GM12878 (cell line): Measurements from ENCODE around the gene SPAAR. TPM values are rescaled to one million over a fixed set of nuclear protein-coding genes. Genes with fewer than 3 reads are reported as not detected.

Source experiments
- ATAC-seq: fragments of 200-7000 bp; cut with Tn5 transposase; 3 replicates; pipeline ENCODE4 v1.9.1; 2020; ENCODE audit warnings: mild to moderate bottlenecking, moderate library complexity
- BruUV-seq: library from RNA; stranded (reverse); fragments of 400-500 nt; replicated peaks from 2 replicates; lab custom pipeline; 2021; lab: Mats Ljungman, UMichigan
- CTCF ChIA-PET: fragments of 300-600 bp; sonication (Branson Sonifier 250); formaldehyde crosslinking; extraction: SDS; loops from one replicate; lab custom pipeline; 2021; ENCODE audit warnings: inconsistent platforms; lab: Yijun Ruan, JAX
- POLR2A ChIA-PET: fragments of 350-600 bp; formaldehyde crosslinking; extraction: SDS; loops from one replicate; lab custom pipeline; 2021; ENCODE audit warnings: inconsistent platforms; lab: Charles Lee
- RAD21 ChIA-PET: fragments of 300-600 bp; sonication (Branson Sonifier 250); formaldehyde crosslinking; loops from one replicate; lab custom pipeline; 2023; ENCODE audit warnings: antibody characterized with exemption; ENCODE audit not compliant: unreplicated experiment; lab: Charles Lee
- SMC1A ChIA-PET: fragments of 300-600 bp; sonication (Branson Sonifier 250); formaldehyde crosslinking; loops from one replicate; lab custom pipeline; 2023; ENCODE audit not compliant: unreplicated experiment, uncharacterized antibody; lab: Charles Lee
- DNase-seq: peaks from one replicate; pipeline ENCODE4 v3.0.0-alpha.2; 2011; ENCODE audit warnings: low read depth, low spot score
- FAIRE-seq: peaks from 3 replicates; lab custom pipeline; 2011; peaks lifted over from hg19 to GRCh38; lab: Jason Lieb, UNC
- H2AFZ ChIP-seq: 2 replicates; pipeline ENCODE4 v1.6.0; 2011; ENCODE audit warnings: low read depth, low read length, control low read depth; ENCODE audit not compliant: control insufficient read depth
- H3K27ac ChIP-seq: 2 replicates; pipeline ENCODE4 v1.5.1; 2011; ENCODE audit warnings: control low read depth; ENCODE audit not compliant: control insufficient read depth, insufficient read depth
- H3K27me3 ChIP-seq, 2 experiments: replicated peaks in 1 of 2; 2 replicates each; pipeline versions ENCODE4 v1.6.0 to v1.6.1; 2011; ENCODE audit warnings: low read length in 1 of 2; ENCODE audit not compliant: control insufficient read depth in 2 of 2, insufficient read depth in 2 of 2
- H3K36me3 ChIP-seq, 2 experiments: 2 replicates each; pipeline ENCODE4 v1.5.1; 2011; ENCODE audit warnings: low read length in 1 of 2; ENCODE audit not compliant: control insufficient read depth in 2 of 2, insufficient read depth in 2 of 2
- H3K4me1 ChIP-seq: 2 replicates; pipeline ENCODE4 v1.6.1; 2011; ENCODE audit warnings: mild to moderate bottlenecking, low read length, moderate library complexity, mixed read lengths; ENCODE audit not compliant: control insufficient read depth, insufficient read depth
- H3K4me2 ChIP-seq: 2 replicates; pipeline ENCODE4 v1.6.0; 2011; ENCODE audit warnings: control low read depth; ENCODE audit not compliant: control insufficient read depth, insufficient read depth
- H3K4me3 ChIP-seq: fragments of 200-600 bp; sonication (generic); 2 replicates; pipeline ENCODE4 v1.5.1; 2016
- H3K79me2 ChIP-seq: 2 replicates; pipeline ENCODE4 v1.6.0; 2011; ENCODE audit warnings: low read length; ENCODE audit not compliant: control insufficient read depth, insufficient read depth
- H3K9ac ChIP-seq: 2 replicates; pipeline ENCODE4 v1.8.0; 2011; ENCODE audit warnings: low read length, control low read depth, mixed read lengths; ENCODE audit not compliant: control insufficient read depth, insufficient read depth
- H3K9me3 ChIP-seq: replicated peaks from 3 replicates; pipeline ENCODE4 v1.5.1; 2011; ENCODE audit warnings: mild to moderate bottlenecking, low read length; ENCODE audit not compliant: control insufficient read depth, insufficient read depth
- H4K20me1 ChIP-seq: 2 replicates; pipeline ENCODE4 v1.6.0; 2011; ENCODE audit not compliant: control insufficient read depth, insufficient read depth
- CEBPB ChIP-seq, 2 experiments: fragments of 150-350 bp in 1 of 2; IDR thresholded peaks; 2 replicates each; pipeline ENCODE4 v1.6.1; 2012 to 2014; ENCODE audit warnings: low read depth in 2 of 2, low read length in 2 of 2, borderline replicate concordance in 1 of 2, inconsistent platforms in 1 of 2
- FOXM1 ChIP-seq: IDR thresholded peaks from 2 replicates; pipeline ENCODE4 v1.6.1; 2012; ENCODE audit warnings: low read depth, mild to moderate bottlenecking, inconsistent platforms, low read length, moderate library complexity
- HDAC2 ChIP-seq: fragments of 200-600 bp; sonication (generic); IDR thresholded peaks from 2 replicates; pipeline ENCODE4 v1.6.1; 2017
- IRF5 ChIP-seq: fragments of 450-650 bp; IDR thresholded peaks from 2 replicates; pipeline ENCODE4 v1.6.1; 2017; ENCODE audit warnings: borderline replicate concordance
- MEF2B ChIP-seq: fragments of 450-650 bp; IDR thresholded peaks from 2 replicates; pipeline ENCODE4 v1.6.1; 2018; ENCODE audit warnings: mild to moderate bottlenecking, moderate library complexity; ENCODE audit not compliant: partially characterized antibody, poor library complexity, severe bottlenecking
- NFYA ChIP-seq: IDR thresholded peaks from 2 replicates; pipeline ENCODE4 v1.6.1; 2011; ENCODE audit warnings: low read depth, mild to moderate bottlenecking, low read length, improper control_type of control experiment, borderline replicate concordance
- NFYB ChIP-seq: IDR thresholded peaks from 2 replicates; pipeline ENCODE4 v1.6.1; 2011; ENCODE audit warnings: low read depth, mild to moderate bottlenecking, low read length, improper control_type of control experiment, moderate library complexity; ENCODE audit not compliant: insufficient read depth
- PAX5 ChIP-seq: IDR thresholded peaks from 2 replicates; pipeline ENCODE4 v1.6.1; 2011; ENCODE audit warnings: low read depth, low read length, borderline replicate concordance
- SMARCA5 ChIP-seq: fragments of 450-650 bp; IDR thresholded peaks from 2 replicates; pipeline ENCODE4 v1.6.1; 2017; ENCODE audit warnings: mild to moderate bottlenecking
- TCF12 ChIP-seq: IDR thresholded peaks from 2 replicates; pipeline ENCODE4 v1.6.1; 2011; ENCODE audit warnings: low read depth, mild to moderate bottlenecking, low read length
- WGBS: methylation state at CpG from one replicate; pipeline ENCODE4 v1.1.6; 2016; ENCODE audit warnings: low lambda C conversion rate; ENCODE audit not compliant: insufficient replicate concordance, insufficient coverage; ENCODE audit errors: missing lambda C conversion rate; 5-methylcytosine and 5-hydroxymethylcytosine counted together
- in situ Hi-C: fragments of 300-500 bp; cut with MboI; formaldehyde crosslinking; loops from 9 replicates; pipeline ENCODE4 v1.14.3; 2018; ENCODE audit warnings: mixed read lengths
- intact Hi-C: fragments of 100-400 bp; cut with micrococcal nuclease; formaldehyde crosslinking; loops from one replicate; pipeline ENCODE4 v1.14.2; 2022; ENCODE audit not compliant: unreplicated experiment
- polyA plus RNA-seq, 11 experiments: library from polyadenylated mRNA; depleted of rRNA in 4 of 11; unstranded in 6 of 11; stranded (reverse) in 5 of 11; fragments of >200 nt; fragmentation: Nextera tagmentation in 4 of 11; fragmentation: Illumina TruSeq in 1 of 11; extraction: Ambion mirVana in 4 of 11; extraction: Trizol in 1 of 11; gene quantifications; 1 replicate in 1 of 11; 2 replicates in 10 of 11; pipeline versions ENCODE4 v1.2.1 to v1.2.3, GENCODE V29; 2011 to 2016; ENCODE audit warnings: inconsistent platforms in 2 of 11, missing spikeins in 2 of 11, low read depth in 1 of 11
- total RNA-seq, 4 experiments: library from RNA; depleted of rRNA in 3 of 4; stranded (reverse); fragments of >200 nt in 3 of 4; fragmentation: Illumina TruSeq in 1 of 4; extraction: Trizol in 1 of 4; gene quantifications; 2 replicates each; pipeline versions ENCODE4 v1.2.1 to v1.2.3, GENCODE V29; 2013 to 2021
- TF ChIP-seq, protein P1 (sequence below): IDR thresholded peaks from 2 replicates; pipeline ENCODE4 v1.6.1; 2011; ENCODE audit warnings: borderline replicate concordance, low read depth, mild to moderate bottlenecking, moderate library complexity, low read length; ENCODE audit not compliant: insufficient read depth, poor library complexity, severe bottlenecking

Gene SPAAR
- total and polyA plus RNA-seq, 10 of the 15 experiments (the other 5 are each of a cell fraction or from before 2014, with no cell fraction given): not detected

DNA sequence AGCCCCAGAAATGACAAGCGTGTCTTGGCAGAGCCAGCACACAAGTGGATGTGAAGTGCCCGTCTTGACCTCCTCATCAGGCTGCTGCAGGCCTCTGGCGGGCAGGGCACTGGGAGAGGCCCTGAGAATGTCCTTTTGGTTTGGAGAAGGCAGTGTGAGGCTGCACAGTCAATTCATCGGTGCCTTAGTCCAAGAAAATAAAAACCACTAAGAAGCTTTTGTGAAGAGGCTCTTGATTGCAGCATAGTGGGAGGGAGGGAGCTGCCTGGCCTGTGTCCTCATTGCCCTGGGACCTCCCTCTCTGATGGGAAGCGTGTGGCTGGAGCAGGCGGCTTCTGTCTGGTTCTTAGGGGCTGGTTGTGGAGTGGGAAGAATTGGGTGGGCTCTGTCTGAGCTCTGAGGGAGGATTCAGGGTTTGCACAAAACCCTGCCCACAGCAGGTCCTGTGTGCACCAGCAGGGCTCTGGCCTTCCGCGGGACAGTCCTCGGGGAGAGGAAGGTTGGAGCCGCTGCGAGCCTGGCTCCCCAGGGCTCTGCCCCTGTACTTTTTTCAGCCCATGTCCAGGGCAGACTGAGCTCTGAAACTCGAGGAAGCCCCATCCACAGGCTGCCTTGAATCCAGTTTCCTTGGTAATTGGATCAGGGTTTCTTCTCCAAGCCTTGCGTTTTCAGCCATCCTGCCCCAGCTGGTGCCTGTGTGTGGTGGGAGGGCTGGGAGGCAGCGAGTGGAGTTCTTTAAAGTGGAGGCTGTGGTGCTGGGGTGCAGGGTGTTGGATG, 2.2 kb upstream of the SPAAR start:
- H3K4me2 ChIP-seq: no peak overlapping the region
- no peak for TF ChIP-seq CEBPB (IDR thresholded peaks at IDR 0.05; ENCODE audit: borderline replicate concordance in 1 of 2, low read depth in 2 of 2, low read length in 2 of 2)
- TF ChIP-seq IRF5: no peak
- no peak for TF ChIP-seq FOXM1
- TF ChIP-seq SMARCA5: no peak
- TF ChIP-seq, protein P1, sequence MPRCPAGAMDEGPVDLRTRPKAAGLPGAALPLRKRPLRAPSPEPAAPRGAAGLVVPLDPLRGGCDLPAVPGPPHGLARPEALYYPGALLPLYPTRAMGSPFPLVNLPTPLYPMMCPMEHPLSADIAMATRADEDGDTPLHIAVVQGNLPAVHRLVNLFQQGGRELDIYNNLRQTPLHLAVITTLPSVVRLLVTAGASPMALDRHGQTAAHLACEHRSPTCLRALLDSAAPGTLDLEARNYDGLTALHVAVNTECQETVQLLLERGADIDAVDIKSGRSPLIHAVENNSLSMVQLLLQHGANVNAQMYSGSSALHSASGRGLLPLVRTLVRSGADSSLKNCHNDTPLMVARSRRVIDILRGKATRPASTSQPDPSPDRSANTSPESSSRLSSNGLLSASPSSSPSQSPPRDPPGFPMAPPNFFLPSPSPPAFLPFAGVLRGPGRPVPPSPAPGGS: no peak
- no peak for TF ChIP-seq PAX5
- no peak for TF ChIP-seq MEF2B
- TF ChIP-seq TCF12: no peak
- no peak for TF ChIP-seq NFYB
- no peak for TF ChIP-seq NFYA
- no peak for TF ChIP-seq HDAC2
- no peaks in the 10 kb centered on the region for H3K9me3 ChIP-seq
- H3K79me2 ChIP-seq: no peaks in the 10 kb centered on the region
- no peak for ATAC-seq
- DNase-seq: no peak
- no peak overlapping the region for H3K4me3 ChIP-seq
- H3K36me3 ChIP-seq: no peaks in the 10 kb centered on the region
- RAD21 ChIA-PET: no interaction called here
- no peak overlapping the region for H3K27ac ChIP-seq
- FAIRE-seq: no peak
- peaks cover 0 to 1% of the 10 kb centered on the region in 2 experiments; a peak in 2 of 4 replicates for H3K27me3 ChIP-seq
- H2AFZ ChIP-seq: no peak overlapping the region
- SMC1A ChIA-PET: no interaction called here
- BruUV-seq: no TSS peak
- POLR2A ChIA-PET: interaction anchor here (0.6 kb wide), 1 partner anchor 124 kb away, joined by 4 read pairs; no protein-coding TSS in a partner anchor
- H3K4me1 ChIP-seq: no peaks in the 10 kb centered on the region
- no peaks in the 10 kb centered on the region for H4K20me1 ChIP-seq
- WGBS: 50% methylated on average over 12 of the region's 14 CpGs
- CTCF ChIA-PET: no interaction called here
- intact Hi-C loops: no loop called here
- in situ Hi-C loops: no loop called here
- no peak overlapping the region for H3K9ac ChIP-seq
